ENCODE measurements around the gene ZBTB39.
"Not testable (repeated sequence)": the region's sequence is repeated elsewhere in the genome, so short reads cannot be mapped to it uniquely, and the experiment has no call there.

The ZBTB39 gene
- total RNA-seq: 2.7 to 16.1 (median 9.0) reads per million in 17 experiments

GRCh38 chr12:57005980-57006808 is at the start of gene ZBTB39:
TSS of gene ZBTB39 (minus strand) at chr12:57006546. CDS start at chr12:57004917, 1,629 bp downstream.
- DNase-seq: peak; percentile 71 to 94 (median 82)

- peak; percentile 53 to 79 (median 65) for DNase-seq
Observed at GRCh38 chr12:57055824-57056223, 49.5 kb upstream of the ZBTB39 start.

- DNase-seq: not testable (repeated sequence)
Observed at GRCh38 chr12:57053901-57054300, 47.6 kb upstream of the ZBTB39 start.

GRCh38 chr12:57053146-57053545 is 46.8 kb upstream of the ZBTB39 start:
- DNase-seq: not testable (repeated sequence)

GRCh38 chr12:57051011-57051410 is 44.7 kb upstream of the ZBTB39 start:
- DNase-seq: no peak

- DNase-seq: peak in 1 of 4 experiments; percentile 35
Observed at GRCh38 chr12:57049890-57050289, 43.5 kb upstream of the ZBTB39 start, which contains the start of gene MYO1A. TSS of gene MYO1A (minus strand) at chr12:57050129. CDS start at chr12:57048323, 1,806 bp downstream.

- DNase-seq: peak in 1 of 4 experiments; percentile 22
Observed at GRCh38 chr12:57049119-57049446, 42.7 kb upstream of the ZBTB39 start.

- no peak for DNase-seq
Observed at GRCh38 chr12:57048423-57049118, 42.2 kb upstream of the ZBTB39 start.

GRCh38 chr12:57047981-57048380 is 41.6 kb upstream of the ZBTB39 start:
- no peak for DNase-seq

- peak; percentile 39 to 69 (median 64) for DNase-seq
Observed at GRCh38 chr12:57046947-57047890, 40.9 kb upstream of the ZBTB39 start.

GRCh38 chr12:57046086-57046791 is 39.9 kb upstream of the ZBTB39 start:
- DNase-seq: peak; percentile 38 to 63 (median 57)

- no peak for DNase-seq
Observed at GRCh38 chr12:57044889-57045288, 38.5 kb upstream of the ZBTB39 start.

- no peak for DNase-seq
Observed at GRCh38 chr12:57044468-57044867, 38.1 kb upstream of the ZBTB39 start.

GRCh38 chr12:57042695-57043094 is 36.3 kb upstream of the ZBTB39 start:
- no peak for DNase-seq

GRCh38 chr12:57040750-57041149 is 34.4 kb upstream of the ZBTB39 start:
- DNase-seq: peak; percentile 10 to 37 (median 26)

GRCh38 chr12:57040211-57040610 is 33.9 kb upstream of the ZBTB39 start:
- no peak for DNase-seq

GRCh38 chr12:57039016-57039798 is 32.9 kb upstream of the ZBTB39 start:
- DNase-seq: peak; percentile 9 to 56 (median 52)

- DNase-seq: no peak
Observed at GRCh38 chr12:57037264-57037663, 30.9 kb upstream of the ZBTB39 start.

GRCh38 chr12:57033431-57033830 is 27.1 kb upstream of the ZBTB39 start:
- DNase-seq: no peak

- DNase-seq: no peak
Observed at GRCh38 chr12:57031789-57032188, 25.4 kb upstream of the ZBTB39 start.

GRCh38 chr12:57031138-57031725 is 24.9 kb upstream of the ZBTB39 start:
- DNase-seq: peak; percentile 34 to 62 (median 56)
